Mononuclear cell (primary cell): ENCODE data around the gene METAP1D. TPM values are rescaled to one million over a fixed set of nuclear protein-coding genes. Genes with fewer than 3 reads are reported as not detected.
A peak's percentile ranks its signal among the peaks of the same experiment; 100 is the strongest.
"Not testable (repeated sequence)": the region's sequence is repeated elsewhere in the genome, so short reads cannot be mapped to it uniquely, and the experiment has no call there.

Experiments used
- H3K27me3 ChIP-seq: 2 replicates; pipeline ENCODE4 v1.6.0; 2011; ENCODE audit warnings: low read length, control low read depth; ENCODE audit not compliant: insufficient read depth
- H3K4me1 ChIP-seq: 2 replicates; pipeline ENCODE4 v1.5.1; 2011; ENCODE audit warnings: mild to moderate bottlenecking, low read length, control low read depth; ENCODE audit not compliant: insufficient read depth
- H3K4me3 ChIP-seq: 2 replicates; pipeline ENCODE4 v1.5.1; 2011; ENCODE audit warnings: mild to moderate bottlenecking, low read length, moderate library complexity
- H3K9me3 ChIP-seq: 2 replicates; pipeline ENCODE4 v1.5.1; 2011; ENCODE audit warnings: low read depth, mild to moderate bottlenecking, control low read depth, low read length
- total RNA-seq: library from RNA; depleted of rRNA; stranded (reverse); fragments of >200 nt; gene quantifications from one replicate; pipeline ENCODE4 v1.2.3, GENCODE V29; 2012

Gene METAP1D
- total RNA-seq, 1 donor: 4.1 TPM

- no peaks in the 10 kb centered on the region for H3K9me3 ChIP-seq
- H3K27me3 ChIP-seq: no peaks in the 10 kb centered on the region
- no peaks in the 10 kb centered on the region for H3K4me1 ChIP-seq
- no peak overlapping the region for H3K4me3 ChIP-seq
Measured at GRCh38 chr2:171972329-171972982, 27.3 kb upstream of the METAP1D start.

- Histone ChIP-seq H3K9me3 (no peaks in the 10 kb centered on the region), H3K4me3 (no peak overlapping the region), H3K27me3 (no peaks in the 10 kb centered on the region), H3K4me1 (no peaks in the 10 kb centered on the region)
Measured at GRCh38 chr2:171979103-171979502, 20.6 kb upstream of the METAP1D start.

GRCh38 chr2:171983924-171984323 is 15.8 kb upstream of the METAP1D start:
- not testable (repeated sequence) for H3K9me3 ChIP-seq

GRCh38 chr2:171985076-171985475 is 14.7 kb upstream of the METAP1D start:
- Histone ChIP-seq H3K9me3 (no peaks in the 10 kb centered on the region), H3K4me1 (no peaks in the 10 kb centered on the region), H3K27me3 (no peaks in the 10 kb centered on the region), H3K4me3 (no peak overlapping the region)

More at GRCh38 chr2:171983924-171984323, 15.8 kb upstream of the METAP1D start:
- H3K27me3 ChIP-seq, H3K4me1 ChIP-seq, H3K4me3 ChIP-seq: not testable (repeated sequence)

- Histone ChIP-seq H3K4me1 (no peaks in the 10 kb centered on the region), H3K9me3 (no peaks in the 10 kb centered on the region), H3K27me3 (no peaks in the 10 kb centered on the region), H3K4me3 (no peak overlapping the region)
Measured at GRCh38 chr2:171986778-171987177, 13.0 kb upstream of the METAP1D start.

GRCh38 chr2:171991027-171991426 is 8.7 kb upstream of the METAP1D start:
- no peaks in the 10 kb centered on the region for H3K4me1 ChIP-seq
- H3K27me3 ChIP-seq: no peaks in the 10 kb centered on the region
- no peaks in the 10 kb centered on the region for H3K9me3 ChIP-seq
- no peak overlapping the region for H3K4me3 ChIP-seq

GRCh38 chr2:171995586-171995985 is 4.2 kb upstream of the METAP1D start:
- Histone ChIP-seq H3K27me3 (no peaks in the 10 kb centered on the region), H3K9me3 (no peaks in the 10 kb centered on the region), H3K4me3 (no peak overlapping the region), H3K4me1 (peaks cover 14% of the 10 kb centered on the region)

- no peaks in the 10 kb centered on the region for H3K9me3 ChIP-seq
- peaks cover 14% of the 10 kb centered on the region for H3K4me1 ChIP-seq
- H3K4me3 ChIP-seq: no peak overlapping the region
- no peaks in the 10 kb centered on the region for H3K27me3 ChIP-seq
Measured at GRCh38 chr2:171996021-171996420, 3.7 kb upstream of the METAP1D start.

- H3K4me3 ChIP-seq, H3K27me3 ChIP-seq, H3K9me3 ChIP-seq: not testable (repeated sequence)
- peaks cover 14% of the 10 kb centered on the region for H3K4me1 ChIP-seq
Measured at GRCh38 chr2:171997031-171997430, 2.7 kb upstream of the METAP1D start.

- peak overlapping the region; percentile 74 for H3K4me3 ChIP-seq
- H3K4me1 ChIP-seq: peaks cover 14% of the 10 kb centered on the region
- H3K9me3 ChIP-seq: no peaks in the 10 kb centered on the region
- H3K27me3 ChIP-seq: no peaks in the 10 kb centered on the region
Measured at GRCh38 chr2:171999161-171999560, 592 bp upstream of the METAP1D start.

GRCh38 chr2:172000696-172001361 is 1.1 kb downstream of the METAP1D start:
- no peak overlapping the region for H3K4me3 ChIP-seq
- peaks cover 14% of the 10 kb centered on the region for H3K4me1 ChIP-seq
- no peaks in the 10 kb centered on the region for H3K9me3 ChIP-seq
- no peaks in the 10 kb centered on the region for H3K27me3 ChIP-seq

GRCh38 chr2:172007372-172007771 is 7.6 kb downstream of the METAP1D start:
- H3K9me3 ChIP-seq: no peaks in the 10 kb centered on the region
- no peaks in the 10 kb centered on the region for H3K27me3 ChIP-seq
- H3K4me1 ChIP-seq: peaks cover 22% of the 10 kb centered on the region
- H3K4me3 ChIP-seq: no peak overlapping the region

- Histone ChIP-seq H3K27me3 (no peaks in the 10 kb centered on the region), H3K4me1 (peaks cover 37% of the 10 kb centered on the region), H3K9me3 (no peaks in the 10 kb centered on the region), H3K4me3 (no peak overlapping the region)
Measured at GRCh38 chr2:172009823-172010222, 10.1 kb downstream of the METAP1D start.

GRCh38 chr2:172011812-172012575 is 12.2 kb downstream of the METAP1D start:
- Histone ChIP-seq H3K4me3 (no peak overlapping the region), H3K9me3 (no peaks in the 10 kb centered on the region), H3K4me1 (peaks cover 37% of the 10 kb centered on the region), H3K27me3 (no peaks in the 10 kb centered on the region)

- H3K9me3 ChIP-seq: no peaks in the 10 kb centered on the region
- H3K4me3 ChIP-seq: no peak overlapping the region
- H3K27me3 ChIP-seq: no peaks in the 10 kb centered on the region
- H3K4me1 ChIP-seq: peaks cover 37% of the 10 kb centered on the region
Measured at GRCh38 chr2:172012677-172013391, 13.1 kb downstream of the METAP1D start.
